GM12891 (cell line): ENCODE data around the gene TAOK1.

Experiments used
- POLR2A ChIP-seq: IDR thresholded peaks from 2 replicates; pipeline ENCODE4 v1.6.1; 2011; ENCODE audit warnings: low read depth, low read length, control low read depth
- POLR2AphosphoS5 ChIP-seq: IDR thresholded peaks from 2 replicates; pipeline ENCODE4 v1.6.1; 2011; ENCODE audit warnings: low read depth, low read length, control low read depth
- TAF1 ChIP-seq: IDR thresholded peaks from 2 replicates; pipeline ENCODE4 v1.6.1; 2011; ENCODE audit warnings: low read depth, low read length, control low read depth

- TF ChIP-seq POLR2AphosphoS5 (no peak), POLR2A (no peak), TAF1 (no peak)
These were observed 61.1 kb downstream of the TAOK1 start for GRCh38 chr17:29451121-29451742.
